Ammon's horn (tissue), 1 donor: Measurements from ENCODE around the gene GPR137.
"Not testable (repeated sequence)": the region's sequence is repeated elsewhere in the genome, so short reads cannot be mapped to it uniquely, and the experiment has no call there.

ENCODE experiments used
- DNase-seq: peaks from one replicate; pipeline ENCODE4 v3.0.0-alpha.2; 2016; ENCODE audit warnings: low spot score

GPR137 gene, protein sequence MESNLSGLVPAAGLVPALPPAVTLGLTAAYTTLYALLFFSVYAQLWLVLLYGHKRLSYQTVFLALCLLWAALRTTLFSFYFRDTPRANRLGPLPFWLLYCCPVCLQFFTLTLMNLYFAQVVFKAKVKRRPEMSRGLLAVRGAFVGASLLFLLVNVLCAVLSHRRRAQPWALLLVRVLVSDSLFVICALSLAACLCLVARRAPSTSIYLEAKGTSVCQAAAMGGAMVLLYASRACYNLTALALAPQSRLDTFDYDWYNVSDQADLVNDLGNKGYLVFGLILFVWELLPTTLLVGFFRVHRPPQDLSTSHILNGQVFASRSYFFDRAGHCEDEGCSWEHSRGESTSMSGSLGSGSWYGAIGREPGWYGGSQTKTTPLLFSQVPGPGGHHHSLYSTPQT

DNA sequence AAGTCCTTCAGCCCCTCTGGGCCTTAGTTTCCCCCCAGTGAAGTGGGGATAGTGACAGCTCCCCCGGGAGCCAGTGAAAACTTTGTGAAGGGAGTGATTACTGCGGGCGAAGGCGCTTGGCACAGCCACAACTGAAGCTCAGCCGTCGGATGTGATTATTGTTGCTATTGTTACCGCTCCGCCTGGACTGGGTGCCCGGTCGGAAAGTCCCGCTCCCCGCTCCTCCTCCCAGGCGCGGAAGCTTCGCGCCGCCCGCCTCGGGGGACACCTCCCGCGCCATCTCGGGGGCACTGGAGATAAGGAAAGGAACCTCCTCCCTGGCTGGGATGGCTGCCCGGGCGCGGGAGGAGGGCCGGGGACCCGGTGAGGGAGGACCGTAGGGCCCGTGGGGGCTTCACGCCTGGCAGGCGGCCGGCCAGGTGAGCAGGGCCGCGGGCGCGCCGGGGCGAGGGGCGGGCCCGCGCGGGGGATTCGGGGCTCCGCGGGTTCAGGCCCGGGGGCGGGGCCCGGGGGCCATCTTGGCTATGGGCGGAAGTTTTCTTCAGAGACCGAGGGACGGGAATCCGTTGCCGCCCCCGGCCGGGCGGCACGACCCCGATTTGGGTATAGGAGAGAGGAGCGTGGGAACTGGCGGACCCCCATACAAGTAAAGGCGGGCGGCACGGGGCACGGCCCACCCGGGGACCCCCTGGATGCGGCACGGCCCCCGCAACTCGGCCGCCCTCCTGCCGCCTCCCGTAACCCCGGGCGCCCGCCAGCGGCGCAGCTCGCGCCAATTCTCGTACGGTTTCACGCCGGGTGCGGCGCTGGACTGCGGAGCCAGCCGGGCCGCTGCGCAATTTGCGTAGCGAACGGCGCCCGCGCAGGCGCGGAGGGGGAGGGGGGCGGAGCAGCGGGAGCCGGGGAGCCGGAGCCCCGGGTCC lies at the start of gene GPR137:
GPR137 (plus strand) TSS at position 887 of the 923 bp plus-strand sequence. CDS start 677 bp downstream, outside the sequence.
- DNase-seq: peak; percentile 85

DNA sequence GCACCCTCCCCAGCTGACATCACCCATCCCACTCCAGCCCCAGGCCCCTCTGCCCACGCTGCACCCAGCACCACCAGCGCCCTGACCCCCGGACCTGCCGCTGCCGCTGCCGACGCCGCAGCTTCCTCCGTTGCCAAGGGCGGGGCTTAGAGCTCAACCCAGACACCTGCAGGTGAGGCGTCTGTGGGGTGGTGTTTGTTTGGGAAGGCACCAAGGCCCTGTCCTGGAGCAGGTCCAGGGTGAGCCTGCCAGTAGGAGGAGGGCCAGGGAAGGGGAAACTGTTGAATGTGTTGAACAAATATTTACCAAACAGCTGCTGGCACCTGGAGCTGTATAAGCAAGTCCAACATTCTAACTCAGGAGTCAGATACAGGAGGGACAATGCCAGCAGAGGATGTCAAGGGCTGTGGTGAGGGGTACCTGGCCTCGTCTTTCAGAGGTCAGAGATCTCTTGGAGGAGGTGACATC lies 48.1 kb upstream of the GPR137 start:
- DNase-seq: no peak

DNA sequence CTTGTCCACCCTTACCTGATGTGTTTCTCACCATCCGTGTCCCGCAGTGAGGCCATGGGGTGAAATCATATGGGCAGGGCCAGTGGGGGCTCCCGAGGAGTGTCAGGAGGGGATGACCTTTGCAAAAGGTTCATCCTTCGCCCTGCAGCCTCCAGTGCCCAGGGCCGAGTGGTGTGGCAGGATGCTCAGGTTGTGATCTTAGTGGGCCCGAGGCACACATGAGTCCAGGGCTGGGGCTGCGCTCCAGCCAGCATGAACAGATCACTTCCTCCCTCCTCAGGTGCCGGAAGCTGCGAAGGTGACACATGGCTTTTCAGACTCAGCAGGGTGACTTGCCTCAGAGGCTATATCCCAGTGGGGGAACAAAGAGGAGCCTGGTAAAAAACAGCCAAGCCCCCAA lies 47.6 kb upstream of the GPR137 start:
- no peak for DNase-seq

DNA sequence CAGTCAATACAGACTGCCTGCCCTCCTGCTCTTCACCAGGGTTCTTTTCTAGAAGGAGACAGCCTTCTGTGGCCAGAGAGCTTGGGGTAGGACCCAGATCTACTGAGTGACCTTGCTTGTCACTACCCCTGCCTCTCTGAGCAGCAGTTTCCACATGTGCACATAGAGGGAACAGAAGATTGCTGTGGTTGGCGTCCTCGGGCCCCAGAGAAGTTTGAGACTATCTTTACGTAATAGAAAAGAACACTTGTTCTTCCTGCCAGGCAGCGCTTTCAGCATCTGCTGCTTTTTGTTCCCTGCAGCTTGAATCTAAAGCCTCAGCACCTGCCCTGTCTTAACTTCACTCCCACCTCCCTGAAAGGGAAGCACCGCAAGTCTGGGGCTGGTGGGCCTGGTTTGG lies 46.6 kb upstream of the GPR137 start:
- peak; percentile 42 for DNase-seq

DNA sequence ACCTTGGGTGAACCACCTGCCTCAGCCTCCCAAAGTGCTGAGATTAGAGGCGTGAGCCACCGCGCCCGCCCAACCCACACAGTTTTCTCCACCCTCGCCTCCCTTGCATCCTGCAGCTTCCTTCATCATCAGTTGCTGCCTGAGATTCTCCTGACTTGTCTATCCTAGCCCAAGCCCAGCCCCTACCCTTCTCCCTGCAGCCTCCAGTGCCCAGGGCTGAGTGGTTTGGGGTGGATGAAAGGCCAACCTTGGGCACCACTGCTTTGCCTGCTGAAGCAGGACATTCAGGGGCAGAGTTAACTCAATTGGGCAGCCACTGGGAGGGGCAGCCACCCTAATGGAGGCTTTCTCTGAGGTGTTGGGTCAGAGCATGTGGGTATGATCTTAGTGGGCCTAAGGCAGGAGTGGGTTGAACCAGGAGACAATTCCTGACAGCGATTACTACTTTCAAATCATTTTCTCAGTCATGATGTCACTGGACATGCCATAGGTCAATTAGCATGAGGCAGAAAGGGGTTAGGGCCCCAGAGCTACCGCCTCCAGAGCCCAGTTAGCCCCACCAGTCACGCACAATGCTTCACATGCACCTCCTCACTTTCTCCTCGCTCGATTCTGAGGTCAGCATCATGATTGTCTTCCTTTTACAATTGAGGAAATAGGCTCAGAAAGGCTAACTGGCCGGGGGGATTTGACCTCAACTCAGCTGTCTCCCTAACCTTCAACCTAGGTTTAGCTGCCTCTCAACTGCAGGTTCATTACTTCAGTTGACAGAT lies 45.8 kb upstream of the GPR137 start:
- peak; percentile 71 for DNase-seq

DNA sequence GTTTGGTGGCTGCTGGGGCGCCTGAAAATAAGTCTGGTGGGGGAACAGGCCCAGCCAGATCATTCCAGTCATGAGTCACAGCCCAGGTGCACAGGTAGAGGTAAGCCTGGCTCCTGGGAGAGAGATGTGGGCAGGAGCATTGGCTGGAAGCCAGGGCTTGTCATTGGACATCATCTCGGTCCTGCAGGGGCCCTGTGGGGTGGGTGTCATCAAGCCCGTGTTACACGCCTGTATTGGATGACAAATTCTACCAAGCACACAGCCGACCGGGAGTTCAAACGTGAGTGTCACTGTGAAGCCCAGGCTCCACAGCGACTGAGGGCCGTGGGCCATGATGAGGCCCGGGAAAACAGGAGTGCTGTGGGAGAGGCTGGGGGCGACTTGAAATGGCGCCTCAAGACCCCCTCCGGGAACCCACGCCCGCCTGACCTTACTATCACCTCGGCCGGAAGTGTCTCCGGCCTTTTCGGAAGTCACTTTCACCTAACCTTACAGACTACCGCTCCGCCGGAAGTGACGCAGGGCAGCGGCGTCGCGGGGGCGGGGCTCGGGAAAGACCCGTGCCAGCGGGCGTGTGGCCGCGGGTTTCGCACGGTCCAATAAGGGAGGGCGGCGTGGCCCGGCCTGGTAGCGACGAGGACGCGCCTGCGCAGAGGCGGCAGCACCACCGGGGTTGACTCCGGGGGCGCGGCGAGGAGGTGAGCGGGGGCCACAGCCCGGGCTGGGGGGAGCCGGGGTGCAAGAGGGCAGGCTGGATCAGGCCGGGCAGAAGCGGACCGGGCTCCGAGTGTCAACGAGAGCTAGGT lies 45.0 kb upstream of the GPR137 start, which contains the start of gene FKBP2:
FKBP2 (plus strand) TSS at position 661 of the 806 bp plus-strand sequence. CDS start 1,293 bp downstream, outside the sequence.
- DNase-seq: peak; percentile 97

DNA sequence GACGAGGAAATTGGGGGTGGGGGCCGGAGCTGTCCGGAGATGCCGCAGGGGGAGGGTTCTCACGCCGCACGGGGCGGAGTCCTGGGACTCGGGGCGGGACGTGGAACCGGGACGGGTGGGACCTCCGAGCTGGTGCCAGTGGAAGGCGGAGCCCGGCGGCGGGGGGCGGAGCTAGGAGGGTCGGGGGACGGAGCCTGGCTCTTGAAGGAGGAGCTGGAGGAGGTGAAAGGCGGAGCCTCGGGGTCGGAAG lies 44.5 kb upstream of the GPR137 start:
- peak; percentile 100 for DNase-seq

DNA sequence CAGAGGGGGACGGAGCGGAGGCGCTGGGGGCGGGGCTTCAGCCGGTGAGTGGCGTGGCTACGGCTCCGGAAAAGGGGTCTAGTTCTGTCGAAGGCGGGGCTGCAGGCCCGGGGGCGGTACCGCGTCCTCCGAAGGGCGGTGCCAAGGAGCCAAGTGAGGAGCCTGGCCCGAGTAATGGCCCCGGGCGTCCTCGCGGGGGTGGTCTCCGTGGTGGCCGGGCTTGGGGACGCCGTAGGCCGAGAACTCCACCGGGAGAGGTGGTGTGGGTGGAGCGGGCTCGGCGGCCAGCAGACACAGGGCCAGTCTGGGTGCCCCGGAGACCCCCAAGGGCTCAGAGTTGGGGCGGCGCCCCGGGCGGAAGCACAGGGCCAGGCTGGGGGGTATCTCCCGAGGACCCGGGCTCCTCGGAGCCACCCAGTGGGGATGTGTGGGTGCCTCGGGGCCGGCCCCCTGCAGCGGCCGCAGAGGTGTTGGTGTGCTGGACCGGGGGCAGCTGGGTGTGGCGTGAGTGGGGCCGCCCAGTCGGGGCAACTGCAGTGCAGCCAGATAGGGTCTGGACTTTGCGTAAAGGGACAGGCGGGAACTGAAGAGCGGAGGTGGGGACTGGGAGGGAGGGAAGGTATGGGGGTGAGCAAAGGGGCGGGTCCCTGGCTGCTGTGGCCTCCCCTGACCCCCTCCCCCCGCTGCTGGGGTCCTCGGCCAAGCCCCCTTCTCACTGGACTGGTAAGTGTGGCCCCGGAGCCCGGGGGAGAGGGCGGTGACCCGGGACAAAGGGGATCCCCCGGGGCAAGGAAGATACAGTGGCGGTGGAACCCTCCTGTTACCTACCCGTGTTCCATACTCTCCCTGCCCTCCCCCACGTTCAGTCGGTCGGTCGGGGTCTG lies 43.9 kb upstream of the GPR137 start:
- DNase-seq: no peak

DNA sequence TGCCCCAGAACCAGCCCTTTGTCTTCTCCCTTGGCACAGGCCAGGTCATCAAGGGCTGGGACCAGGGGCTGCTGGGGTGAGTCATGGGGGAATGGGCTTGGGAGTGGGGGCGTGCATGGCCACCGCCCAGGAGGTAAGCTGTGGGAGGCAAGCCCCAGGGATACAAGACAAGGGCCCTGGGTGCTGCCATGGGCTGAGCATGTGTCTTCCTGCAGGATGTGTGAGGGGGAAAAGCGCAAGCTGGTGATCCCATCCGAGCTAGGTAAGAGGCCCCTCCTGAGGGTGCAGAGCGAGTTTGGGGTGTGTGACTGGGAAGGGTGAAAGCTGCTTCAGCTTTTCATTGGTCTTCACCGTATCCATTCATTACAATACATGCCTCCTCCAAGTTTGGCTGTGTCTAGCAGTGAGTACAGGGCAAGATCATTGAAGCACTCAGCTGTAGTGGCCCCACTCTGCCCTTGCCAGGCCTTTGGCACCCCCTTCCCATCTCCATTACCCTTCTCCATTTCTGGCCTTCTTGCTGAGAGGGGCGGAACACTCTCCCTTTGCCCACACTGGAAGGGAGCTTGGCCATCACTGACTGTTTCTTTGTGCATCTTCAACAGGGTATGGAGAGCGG lies 42.3 kb upstream of the GPR137 start:
- DNase-seq: no peak

DNA sequence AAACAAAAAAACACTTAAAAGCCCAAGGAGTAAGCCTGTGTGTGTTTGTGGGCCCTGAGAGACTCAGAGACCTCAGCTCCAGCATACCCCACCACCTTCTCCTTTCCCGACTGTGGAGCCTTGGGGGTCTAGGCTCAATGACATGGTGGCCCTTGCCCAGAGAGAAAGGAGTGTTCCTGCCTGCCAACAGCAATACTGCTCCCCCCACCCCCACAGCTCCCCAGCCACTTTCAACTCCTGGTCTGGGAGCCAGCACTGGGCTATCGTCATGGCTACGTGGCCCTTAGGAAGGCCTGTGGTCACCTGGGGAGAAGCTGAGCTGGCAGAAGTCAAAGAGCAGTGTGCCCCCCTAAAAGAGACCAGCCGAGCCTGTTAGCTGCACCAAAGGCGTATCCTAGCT lies 41.5 kb upstream of the GPR137 start:
- DNase-seq: no peak

DNA sequence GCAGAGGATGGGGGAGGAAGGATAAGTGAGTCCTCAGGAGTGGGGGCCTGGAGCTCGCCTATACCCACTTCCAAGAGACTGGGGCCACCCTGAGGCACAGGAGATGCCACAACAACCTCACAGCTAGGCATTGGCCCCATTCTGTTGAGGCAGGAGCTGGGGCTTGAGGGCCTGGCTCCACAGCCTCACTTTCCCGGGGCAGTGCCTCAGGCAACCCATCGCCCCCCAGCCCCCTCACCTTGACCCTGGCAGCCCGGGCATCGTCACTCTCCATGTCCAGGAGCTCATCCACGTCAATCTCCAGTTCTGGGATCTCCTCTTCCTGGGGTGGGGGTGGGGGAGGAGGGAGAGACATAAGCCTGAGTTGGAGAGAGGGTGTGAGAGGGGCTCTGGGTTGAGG lies 40.7 kb upstream of the GPR137 start:
- no peak for DNase-seq

DNA sequence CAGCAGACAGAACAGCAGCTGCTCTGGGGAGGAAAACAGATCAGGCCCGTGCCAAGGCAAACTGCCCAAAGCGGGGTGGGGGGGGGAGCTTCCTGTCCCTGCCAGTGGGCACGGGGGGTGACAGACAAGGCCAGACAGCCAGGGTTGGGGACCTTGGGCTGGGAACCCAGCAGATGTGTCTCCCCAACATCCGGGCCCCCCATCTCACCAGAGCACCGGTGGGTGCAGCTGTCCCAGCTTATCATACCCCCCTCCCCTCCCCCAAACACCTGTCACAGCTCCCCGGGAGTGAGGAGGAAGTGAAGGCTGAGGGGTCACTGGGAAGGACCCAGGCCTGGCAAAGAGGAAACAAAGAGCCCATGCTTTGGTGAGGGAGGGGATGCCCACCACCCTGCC lies 40.2 kb upstream of the GPR137 start:
- no peak for DNase-seq

DNA sequence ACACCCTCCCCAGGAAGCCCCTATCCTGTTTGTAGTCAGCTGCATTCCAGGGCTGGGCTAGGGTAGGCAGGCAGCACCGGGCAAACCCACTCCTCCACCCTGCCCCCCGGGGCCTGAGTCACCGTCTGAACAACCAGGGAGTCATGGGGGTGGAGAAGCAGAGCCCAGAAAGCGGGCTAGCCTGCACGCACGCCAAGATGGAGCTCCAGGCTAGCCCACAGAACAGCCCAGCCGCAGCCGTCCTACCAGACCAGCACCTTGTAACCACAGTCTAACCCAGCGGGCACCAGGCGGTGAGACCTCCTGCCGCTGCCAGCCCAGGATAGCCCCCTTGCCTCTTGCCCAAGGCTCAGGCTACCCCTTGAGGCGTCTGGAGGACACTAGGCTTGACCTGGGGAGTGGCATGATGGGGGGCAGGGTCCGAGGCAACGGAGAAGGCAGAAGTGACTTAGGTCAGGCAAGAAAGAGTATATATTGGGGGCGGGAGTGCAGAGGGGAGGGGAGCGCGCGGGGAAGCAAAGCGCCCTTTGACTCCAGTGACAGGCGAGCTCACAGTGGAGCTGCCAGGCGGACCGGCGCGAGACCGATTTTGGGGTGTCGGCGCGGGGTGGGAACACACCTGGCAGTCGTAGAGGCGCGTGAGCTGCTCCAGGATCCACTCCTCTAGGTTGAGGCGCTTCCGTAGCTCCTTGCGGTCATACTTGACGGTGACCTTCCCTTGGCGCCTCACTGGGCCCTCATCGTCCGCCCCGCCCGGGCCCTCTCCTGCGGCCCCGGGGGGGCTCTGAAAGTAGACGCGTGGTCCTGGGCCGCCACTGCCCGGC lies 39.6 kb upstream of the GPR137 start:
- DNase-seq: no peak

DNA sequence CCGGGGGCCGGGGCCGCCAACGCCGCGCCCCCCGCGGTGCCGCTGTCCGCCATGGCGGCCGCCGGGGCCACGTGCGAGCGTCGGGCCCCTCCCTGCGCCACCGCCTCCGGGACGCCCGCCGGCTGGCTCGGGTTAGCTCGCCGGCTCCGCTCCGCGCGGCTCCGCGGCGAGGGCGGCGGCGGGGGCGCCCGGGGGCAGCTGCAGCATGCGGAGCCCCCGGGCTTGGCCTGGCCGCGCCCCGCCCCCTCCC lies 39.1 kb upstream of the GPR137 start:
- DNase-seq: not testable (repeated sequence)

DNA sequence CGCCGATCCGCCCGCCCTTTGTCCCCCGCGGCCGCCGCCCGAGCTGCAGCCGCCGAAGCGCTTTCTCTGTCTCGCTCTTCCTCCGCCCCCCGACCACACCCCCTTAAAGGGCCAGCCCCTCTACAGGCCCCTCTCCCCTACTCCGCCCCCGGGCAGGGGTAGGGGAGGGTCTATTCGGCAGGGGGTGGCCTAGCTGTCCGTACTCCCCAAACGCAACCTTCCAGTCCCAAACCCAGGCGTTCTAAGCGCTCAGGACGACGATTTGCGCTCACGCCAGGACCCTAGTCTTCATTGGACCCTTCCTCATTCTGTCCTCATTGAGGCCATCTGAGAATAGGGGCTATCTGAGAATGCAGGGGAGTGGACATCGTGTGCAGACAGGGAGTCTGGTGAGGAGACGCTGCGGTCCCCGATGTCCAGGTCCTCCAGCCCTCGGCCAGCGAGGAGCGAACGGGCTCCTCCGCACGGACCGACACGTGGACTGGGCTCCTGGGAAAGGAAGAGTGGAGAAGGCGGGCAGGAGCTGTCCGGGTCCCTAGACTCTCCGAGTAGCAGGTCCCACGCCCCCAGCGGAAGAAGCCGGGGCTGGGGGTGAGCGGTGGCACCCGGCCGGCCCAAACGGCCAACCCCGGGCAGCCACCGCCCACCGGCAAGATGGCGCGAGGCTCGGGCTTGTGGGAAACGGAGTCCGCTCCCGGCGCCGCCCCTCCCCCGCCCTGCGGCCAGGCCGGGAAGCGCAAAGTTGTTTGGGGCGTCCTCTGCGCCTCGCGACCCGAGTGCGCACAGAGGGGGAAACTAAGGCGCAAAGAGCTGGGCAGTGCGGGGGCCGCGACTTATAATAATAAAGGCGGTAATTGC lies 38.5 kb upstream of the GPR137 start, which contains the start of gene PPP1R14B:
PPP1R14B (minus strand) TSS at position 73 of the 858 bp plus-strand sequence. CDS start 270 bp downstream, outside the sequence.
- peak; percentile 88 for DNase-seq

DNA sequence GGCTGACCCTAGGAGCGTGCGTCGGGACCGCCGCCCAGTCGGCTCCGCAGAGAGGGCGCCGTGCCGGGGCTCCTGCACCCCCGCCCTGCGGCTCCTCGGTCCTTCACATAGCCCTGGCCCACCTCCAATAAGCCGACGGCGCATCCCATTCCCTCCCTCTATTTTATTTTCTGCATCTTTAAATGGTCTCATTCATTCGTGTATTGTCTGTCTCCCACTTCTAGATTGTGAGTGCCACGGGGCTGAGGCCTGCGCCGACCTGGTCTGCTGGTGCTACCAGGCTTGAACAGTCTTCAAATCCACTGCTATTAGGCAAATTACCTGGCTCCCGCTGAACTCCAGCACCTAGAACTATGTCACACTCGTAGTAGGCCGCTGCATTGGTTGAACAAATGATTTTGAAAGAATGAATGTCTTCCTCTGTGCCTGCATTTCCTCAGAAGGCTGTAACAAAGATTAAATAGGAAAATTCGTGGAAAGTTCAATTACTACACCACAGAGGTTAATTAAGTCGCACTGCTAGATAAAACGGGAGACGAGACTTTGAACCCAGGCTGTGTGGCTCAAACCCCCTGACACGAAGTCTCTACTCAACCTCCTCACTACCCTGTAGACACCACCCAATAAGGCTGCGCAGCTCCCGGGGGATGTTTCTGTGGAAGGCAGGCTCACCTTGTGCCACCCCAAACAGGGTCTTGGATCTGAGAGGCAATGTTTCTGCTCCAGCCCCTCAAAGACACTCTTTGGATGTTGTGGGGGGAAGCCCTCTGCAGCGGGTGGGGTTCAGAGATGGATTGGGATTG lies 37.7 kb upstream of the GPR137 start:
- no peak for DNase-seq

DNA sequence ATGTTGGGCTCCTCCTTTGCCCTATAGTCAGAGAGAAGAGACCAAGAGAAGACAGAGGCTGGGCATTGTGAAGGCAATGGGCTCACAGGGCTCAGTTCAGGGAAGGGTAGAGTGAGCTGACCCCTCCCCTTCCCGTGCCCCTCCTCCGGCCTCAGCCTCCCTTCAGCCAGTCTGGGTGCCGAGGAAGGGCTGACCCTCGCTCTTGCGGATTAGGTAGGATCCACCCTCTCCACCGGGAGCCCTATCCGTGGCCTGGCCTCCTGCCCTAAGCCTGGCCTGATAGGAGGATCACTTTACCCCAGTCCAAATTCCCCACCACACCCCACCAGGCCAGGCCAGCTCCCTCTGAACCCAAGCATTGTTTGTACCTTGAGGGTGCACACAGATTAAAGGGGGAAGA lies 37.1 kb upstream of the GPR137 start:
- no peak for DNase-seq
